CD4-positive, alpha-beta memory T cell (primary cell): ENCODE measurements around the gene NEK10. TPM values are rescaled to one million over a fixed set of nuclear protein-coding genes. Genes with fewer than 3 reads are reported as not detected.

Experiments
- CTCF ChIA-PET: fragments of 350-600 bp; sonication (Branson Sonifier 250); formaldehyde crosslinking; loops from one replicate; lab custom pipeline; 2021; ENCODE audit warnings: inconsistent platforms; ENCODE audit not compliant: partially characterized antibody; lab: Charles Lee
- POLR2A ChIA-PET: fragments of 350-600 bp; sonication (Branson Sonifier 250); formaldehyde crosslinking; loops from one replicate; lab custom pipeline; 2021; ENCODE audit not compliant: partially characterized antibody; lab: Charles Lee
- DNase-seq, 5 donors: peaks; one replicate each; pipeline versions ENCODE4 v3.0.0 to v3.0.0-alpha.2; 2020 to 2022; ENCODE audit warnings: mixed read lengths in 1 of 5
- H3K27ac ChIP-seq: one replicate; pipeline ENCODE4 v1.7.0; 2013; ENCODE audit warnings: low read depth, low read length
- H3K27me3 ChIP-seq: 2 replicates; pipeline ENCODE4 v1.7.0; 2013; ENCODE audit warnings: mild to moderate bottlenecking, low read length, moderate library complexity; ENCODE audit not compliant: insufficient read depth
- H3K36me3 ChIP-seq: 2 replicates; pipeline ENCODE4 v1.7.0; 2013; ENCODE audit warnings: mild to moderate bottlenecking, low read length, moderate library complexity; ENCODE audit not compliant: insufficient read depth
- H3K4me1 ChIP-seq: 2 replicates; pipeline ENCODE4 v1.7.0; 2013; ENCODE audit warnings: mild to moderate bottlenecking, low read length, moderate library complexity; ENCODE audit not compliant: insufficient read depth
- H3K4me3 ChIP-seq, 2 donors: one replicate each; pipeline ENCODE4 v1.7.0; 2013; ENCODE audit warnings: low read length in 2 of 2, mild to moderate bottlenecking in 1 of 2
- H3K9me3 ChIP-seq, 2 donors: one replicate each; pipeline ENCODE4 v1.7.0; 2013; ENCODE audit warnings: low read length in 2 of 2, control low read depth in 1 of 2; ENCODE audit not compliant: control insufficient read depth in 1 of 2
- H3K27ac Mint-ChIP-seq, 7 donors: one replicate each; pipeline ENCODE4 v1.8.0; 2020 to 2021; ENCODE audit warnings: mixed read lengths in 7 of 7, mild to moderate bottlenecking in 6 of 7, inconsistent platforms in 3 of 7, moderate library complexity in 3 of 7
- H3K27me3 Mint-ChIP-seq, 2 donors: one replicate each; pipeline ENCODE4 v1.8.0; 2020 to 2021; ENCODE audit warnings: mixed read lengths in 2 of 2
- H3K36me3 Mint-ChIP-seq, 2 donors: one replicate each; pipeline ENCODE4 v1.8.0; 2020 to 2021; ENCODE audit warnings: mixed read lengths in 2 of 2, inconsistent platforms in 1 of 2, mild to moderate bottlenecking in 1 of 2
- H3K4me1 Mint-ChIP-seq, 4 donors: one replicate each; pipeline ENCODE4 v1.8.0; 2020 to 2021; ENCODE audit warnings: mixed read lengths in 4 of 4, mild to moderate bottlenecking in 1 of 4
- H3K4me3 Mint-ChIP-seq, 8 donors: one replicate each; pipeline ENCODE4 v1.8.0; 2020 to 2021; ENCODE audit warnings: mixed read lengths in 8 of 8, mild to moderate bottlenecking in 7 of 8, moderate library complexity in 6 of 8, inconsistent platforms in 3 of 8
- H3K9me3 Mint-ChIP-seq, 8 donors: one replicate each; pipeline ENCODE4 v1.8.0; 2020 to 2021; ENCODE audit warnings: mixed read lengths in 8 of 8, mild to moderate bottlenecking in 5 of 8, inconsistent platforms in 3 of 8, moderate library complexity in 1 of 8
- intact Hi-C: fragments of 100-400 bp; cut with micrococcal nuclease; formaldehyde crosslinking; loops from one replicate; pipeline ENCODE4 v1.15.1; 2023
- polyA plus RNA-seq, 2 donors: library from polyadenylated mRNA; unstranded; fragments of 300-500 nt; fragmentation: Illumina TruSeq; gene quantifications; one replicate each; pipeline ENCODE4 v1.2.3, GENCODE V29; 2021
- total RNA-seq, 2 experiments: library from RNA; stranded (reverse); gene quantifications; one replicate each; pipeline ENCODE4 v1.2.3, GENCODE V29; 2021

Gene NEK10
- total and polyA plus RNA-seq, 4 experiments from 2014 or later: 0.10 to 2.7 (median 1.4) TPM; not detected in 1

DNA sequence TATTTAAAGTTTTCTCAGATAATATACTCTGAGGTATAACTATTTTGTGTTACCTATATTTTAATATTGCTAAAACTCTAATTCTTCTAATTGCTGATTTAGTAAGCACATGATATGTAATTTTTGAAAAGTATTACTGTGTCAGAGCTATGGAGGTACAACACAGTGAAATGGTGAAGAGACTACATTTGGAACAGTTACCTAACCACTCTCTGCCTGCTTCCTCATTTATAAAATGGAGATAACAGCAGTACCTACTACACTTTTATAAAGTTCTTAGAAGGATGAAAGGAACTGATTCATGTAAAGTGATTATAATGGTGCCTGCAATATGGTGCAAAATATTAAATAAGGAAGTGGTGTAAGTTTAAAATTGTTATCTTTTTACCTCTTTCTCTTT is 16.3 kb upstream of the NEK10 start:
- Mint-ChIP-seq H3K4me3 (no peak overlapping the region), H3K4me1 (peaks cover 0 to 2% (median 0%) of the 10 kb centered on the region in 4 donors), H3K27ac (peak overlapping the region in 3 of 7 donors; percentile 19 to 81 (median 43)), H3K9me3 (no peaks in the 10 kb centered on the region), H3K36me3 (peaks cover 31 to 60% of the 10 kb centered on the region in 2 donors), H3K27me3 (no peaks in the 10 kb centered on the region)
- no peak for DNase-seq
- CTCF ChIA-PET: no interaction called here
- Histone ChIP-seq H3K9me3 (no peaks in the 10 kb centered on the region), H3K4me1 (no peaks in the 10 kb centered on the region), H3K27me3 (no peaks in the 10 kb centered on the region), H3K27ac (no peak overlapping the region), H3K4me3 (no peak overlapping the region), H3K36me3 (peaks cover 19% of the 10 kb centered on the region)
- intact Hi-C loops: no loop called here
- POLR2A ChIA-PET: no interaction called here

DNA sequence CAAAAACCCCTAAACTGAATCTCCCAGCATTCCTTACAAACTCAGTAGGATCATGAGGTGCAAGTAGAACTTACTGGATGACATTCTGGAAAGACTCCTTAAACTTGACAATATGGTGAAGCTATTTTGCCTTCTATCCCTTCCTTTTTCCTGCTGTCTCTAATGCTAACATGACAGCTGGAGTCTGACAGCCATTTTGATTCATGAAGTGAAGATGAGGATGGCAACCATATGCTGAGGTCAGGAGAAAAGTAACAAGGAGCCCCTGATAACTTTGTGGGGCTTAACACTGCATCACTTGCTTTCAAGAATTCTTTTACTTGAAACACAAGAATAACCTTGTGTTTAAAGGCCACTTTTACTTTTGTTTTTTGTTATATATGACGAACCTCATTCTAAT is 15.0 kb upstream of the NEK10 start:
- DNase-seq: no peak
- no peak overlapping the region for H3K27ac ChIP-seq

DNA sequence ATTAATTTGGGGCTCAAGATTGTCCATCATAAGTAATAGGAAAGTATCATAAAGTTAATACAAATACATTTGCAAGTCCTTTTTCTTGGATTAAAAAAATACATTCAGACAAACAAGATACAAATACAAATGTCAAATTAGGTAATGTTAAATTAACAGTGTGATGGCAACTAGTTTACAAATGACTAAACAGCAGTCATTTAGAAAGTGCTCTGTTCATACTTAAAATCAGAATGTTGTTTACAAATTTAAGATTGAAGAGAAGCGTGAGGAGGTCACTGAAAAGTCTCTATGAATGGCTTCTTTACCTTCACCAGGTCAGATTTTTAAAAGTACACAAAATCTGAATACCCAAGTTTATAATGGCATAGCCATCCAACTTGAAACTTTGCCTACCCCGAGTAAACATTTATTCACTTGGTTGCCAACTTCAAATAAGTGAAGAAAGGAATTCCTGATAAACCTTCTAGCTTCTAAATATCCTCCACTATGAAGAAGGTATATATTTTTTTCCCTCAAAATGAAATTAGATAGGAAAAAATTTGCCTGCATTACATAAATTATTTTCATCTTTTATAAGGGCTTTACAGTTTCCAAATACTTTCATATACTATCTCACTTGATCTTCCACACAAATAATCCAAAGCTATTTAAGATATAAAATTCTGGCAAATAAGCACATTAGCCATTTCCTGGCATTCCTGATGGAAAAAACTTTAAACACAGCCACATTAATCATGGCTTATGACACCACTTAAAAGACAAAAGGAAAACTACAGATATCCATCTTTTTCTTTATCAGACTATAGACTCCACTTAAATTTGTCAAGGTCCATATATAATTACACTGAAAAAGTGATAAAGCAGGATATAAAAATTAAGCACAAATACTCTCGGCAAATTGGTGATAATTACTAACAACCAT is 11.5 kb upstream of the NEK10 start:
- intact Hi-C loops: no loop called here
- H3K4me1 Mint-ChIP-seq: peaks cover 0 to 7% (median 2%) of the 10 kb centered on the region in 4 donors
- Histone ChIP-seq H3K4me1 (no peaks in the 10 kb centered on the region), H3K27ac (no peak overlapping the region), H3K36me3 (peaks cover 29% of the 10 kb centered on the region), H3K4me3 (no peak overlapping the region), H3K9me3 (no peaks in the 10 kb centered on the region), H3K27me3 (no peaks in the 10 kb centered on the region)
- no peak overlapping the region for H3K4me3 Mint-ChIP-seq
- ChIA-PET POLR2A (interaction anchor here (1.1 kb wide), 1 partner anchor 11 kb away, joined by 3 read pairs; no protein-coding TSS in a partner anchor), CTCF (interaction anchor here (0.7 to 2.6 kb wide), 4 partner anchors 32 to 89 kb away, joined by 3 to 8 read pairs (median 4); no protein-coding TSS in a partner anchor)
- H3K27me3 Mint-ChIP-seq: no peaks in the 10 kb centered on the region
- no peak for DNase-seq
- peaks cover 19 to 56% of the 10 kb centered on the region in 2 donors for H3K36me3 Mint-ChIP-seq
- H3K27ac Mint-ChIP-seq: peak overlapping the region in 3 of 7 donors; percentile 2 to 51 (median 37)
- no peaks in the 10 kb centered on the region for H3K9me3 Mint-ChIP-seq

More for the DNA sequence above, 15.0 kb upstream of the NEK10 start:
- H3K27me3 Mint-ChIP-seq: no peaks in the 10 kb centered on the region
- POLR2A ChIA-PET: no interaction called here
- peaks cover 0 to 2% (median 0%) of the 10 kb centered on the region in 4 donors for H3K4me1 Mint-ChIP-seq
- Histone ChIP-seq H3K4me1 (no peaks in the 10 kb centered on the region), H3K36me3 (peaks cover 23% of the 10 kb centered on the region), H3K9me3 (no peaks in the 10 kb centered on the region), H3K27me3 (no peaks in the 10 kb centered on the region), H3K4me3 (no peak overlapping the region)
- no peak overlapping the region for H3K27ac Mint-ChIP-seq
- CTCF ChIA-PET: no interaction called here
- no peaks in the 10 kb centered on the region for H3K9me3 Mint-ChIP-seq
- H3K36me3 Mint-ChIP-seq: peaks cover 29 to 62% of the 10 kb centered on the region in 2 donors
- no peak overlapping the region for H3K4me3 Mint-ChIP-seq
- intact Hi-C loops: no loop called here

DNA sequence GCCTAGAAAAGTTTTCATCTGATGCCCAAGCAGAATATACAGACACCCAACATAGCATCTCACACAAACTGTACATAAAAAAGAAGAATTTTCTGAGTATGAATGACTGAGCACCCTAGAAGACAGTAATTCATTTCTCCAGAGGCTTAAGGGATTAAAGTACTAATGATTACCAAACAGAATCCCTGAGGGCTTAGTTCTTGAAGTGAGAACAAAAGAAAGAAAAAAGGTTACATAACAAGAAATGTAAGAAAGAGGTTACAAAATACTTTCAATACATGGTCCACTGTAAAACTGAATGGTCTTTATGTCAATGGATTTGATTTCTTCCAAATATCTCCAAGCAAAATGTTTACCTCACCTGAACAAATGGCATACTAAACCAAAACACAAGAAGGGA is 9.1 kb upstream of the NEK10 start:
- no peak for DNase-seq
- no peak overlapping the region for H3K4me3 Mint-ChIP-seq

DNA sequence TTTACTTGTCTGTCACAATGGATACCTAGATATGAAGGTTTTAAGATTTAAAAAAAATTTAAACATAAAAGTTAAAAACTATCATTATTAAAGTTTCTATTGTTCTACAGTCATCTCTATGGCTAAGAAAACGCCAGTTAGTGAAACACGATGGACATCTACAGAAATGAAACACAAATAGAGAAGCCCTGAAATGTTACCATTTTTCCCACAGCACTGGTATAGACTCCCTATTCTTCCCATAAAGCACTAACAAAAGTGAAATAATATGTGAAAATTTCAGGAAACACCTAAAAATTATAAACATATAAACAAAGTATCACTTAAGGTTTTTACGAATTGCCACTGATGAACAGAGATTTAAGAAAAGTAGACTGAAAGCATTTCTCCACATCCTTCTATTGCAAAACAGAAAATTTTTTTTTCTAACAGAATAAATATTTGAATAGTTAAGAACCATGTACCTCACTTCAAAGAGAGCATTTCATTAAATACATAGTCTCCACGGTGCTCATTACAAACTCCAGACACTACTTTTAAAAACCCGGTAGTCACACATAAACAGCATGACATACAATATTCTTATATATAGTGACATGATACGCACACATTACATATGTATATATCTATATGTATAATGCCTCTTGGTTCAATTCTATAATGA is 7.1 kb upstream of the NEK10 start:
- H3K9me3 Mint-ChIP-seq: no peaks in the 10 kb centered on the region

More for the DNA sequence above, 9.1 kb upstream of the NEK10 start:
- no peaks in the 10 kb centered on the region for H3K27me3 Mint-ChIP-seq
- H3K9me3 Mint-ChIP-seq: no peaks in the 10 kb centered on the region
- peaks cover 0 to 7% (median 2%) of the 10 kb centered on the region in 4 donors for H3K4me1 Mint-ChIP-seq
- Histone ChIP-seq H3K4me3 (no peak overlapping the region), H3K27ac (no peak overlapping the region), H3K36me3 (peaks cover 17% of the 10 kb centered on the region), H3K27me3 (no peaks in the 10 kb centered on the region), H3K4me1 (no peaks in the 10 kb centered on the region), H3K9me3 (no peaks in the 10 kb centered on the region)
- peak overlapping the region in 6 of 7 donors; percentile 30 to 77 (median 57) for H3K27ac Mint-ChIP-seq
- ChIA-PET POLR2A (no interaction called here), CTCF (interaction anchor here (1.1 kb wide), 1 partner anchor 9 kb away, joined by 3 read pairs; no protein-coding TSS in a partner anchor)
- peaks cover 7 to 41% of the 10 kb centered on the region in 2 donors for H3K36me3 Mint-ChIP-seq
- intact Hi-C loops: no loop called here

DNA sequence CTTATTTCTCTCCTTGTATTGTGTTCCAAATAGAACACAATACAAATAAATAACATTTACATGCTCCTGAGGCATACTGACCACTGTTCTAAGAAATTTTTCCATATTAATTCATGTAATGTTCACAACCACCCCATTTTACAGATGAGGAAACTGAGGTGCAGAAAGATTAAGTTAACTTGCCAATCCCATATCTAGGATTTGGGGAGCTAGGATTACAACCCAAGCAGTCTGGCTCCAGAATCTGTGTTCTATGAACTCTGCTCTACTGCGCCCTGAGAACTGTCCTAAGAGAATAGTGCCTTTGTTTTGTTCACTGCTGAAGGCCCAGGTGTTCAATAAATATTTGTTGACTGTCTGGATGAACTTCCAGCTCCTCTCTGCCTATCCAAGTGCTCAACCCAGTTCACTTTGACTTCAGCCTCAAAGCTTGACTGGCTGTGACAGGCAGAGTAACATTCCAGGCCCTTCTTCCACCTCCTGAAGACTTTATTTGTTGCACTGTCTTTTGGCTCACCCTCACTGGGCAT is 3.1 kb downstream of the NEK10 start:
- Mint-ChIP-seq H3K4me1 (peaks cover 12 to 23% (median 17%) of the 10 kb centered on the region in 4 donors), H3K27me3 (no peaks in the 10 kb centered on the region), H3K27ac (no peak overlapping the region), H3K36me3 (peaks cover 0 to 7% of the 10 kb centered on the region in 2 donors), H3K9me3 (peaks cover 0 to 2% (median 0%) of the 10 kb centered on the region in 8 donors), H3K4me3 (no peak overlapping the region)
- peaks cover 11% of the 10 kb centered on the region for H3K4me1 ChIP-seq
- no peaks in the 10 kb centered on the region for H3K27me3 ChIP-seq
- ChIA-PET POLR2A (no interaction called here), CTCF (interaction anchor here (0.9 to 2.4 kb wide), 5 partner anchors 8 to 346 kb away, joined by 3 to 15 read pairs (median 3); no protein-coding TSS in a partner anchor)
- no peaks in the 10 kb centered on the region for H3K9me3 ChIP-seq
- no peaks in the 10 kb centered on the region for H3K36me3 ChIP-seq
- H3K27ac ChIP-seq: no peak overlapping the region
- H3K4me3 ChIP-seq: no peak overlapping the region
- DNase-seq: no peak
- intact Hi-C loops: no loop called here

More for the DNA sequence above, 7.1 kb upstream of the NEK10 start:
- Mint-ChIP-seq H3K27ac (peak overlapping the region in 1 of 7 donors; percentile 17), H3K27me3 (no peaks in the 10 kb centered on the region), H3K4me3 (no peak overlapping the region), H3K36me3 (peaks cover 3 to 28% of the 10 kb centered on the region in 2 donors), H3K4me1 (peaks cover 0 to 7% (median 2%) of the 10 kb centered on the region in 4 donors)
- ChIA-PET POLR2A (no interaction called here), CTCF (interaction anchor here (1.2 kb wide), 1 partner anchor 11 kb away, joined by 3 read pairs; no protein-coding TSS in a partner anchor)
- Histone ChIP-seq H3K4me1 (no peaks in the 10 kb centered on the region), H3K27me3 (no peaks in the 10 kb centered on the region), H3K9me3 (no peaks in the 10 kb centered on the region), H3K27ac (no peak overlapping the region), H3K4me3 (no peak overlapping the region), H3K36me3 (peaks cover 13% of the 10 kb centered on the region)
- intact Hi-C loops: no loop called here
- DNase-seq: no peak
